ENCODE measurements around the gene IRGC.
"Not testable (repeated sequence)": the region's sequence is repeated elsewhere in the genome, so short reads cannot be mapped to it uniquely, and the experiment has no call there.

The IRGC gene

GRCh38 chr19:43715776-43716175 lies at the start of gene IRGC:
Gene IRGC, plus strand, starts transcription at chr19:43716076. Its CDS starts 2,483 bp downstream, at chr19:43718559.
- DNase-seq, result no peak

GRCh38 chr19:43667126-43667875 lies 48.6 kb upstream of the IRGC start:
- no peak for DNase-seq

GRCh38 chr19:43667876-43668405 lies 47.9 kb upstream of the IRGC start:
- DNase-seq, result peak; percentile 7

- DNase-seq, result peak; percentile 95
These were observed 47.3 kb upstream of the IRGC start for GRCh38 chr19:43668406-43669109.

GRCh38 chr19:43672061-43672679 lies 43.7 kb upstream of the IRGC start:
- DNase-seq, result no peak

- no peak for DNase-seq
These were observed 42.2 kb upstream of the IRGC start for GRCh38 chr19:43673637-43674036.

- no peak for DNase-seq
These were observed 41.7 kb upstream of the IRGC start for GRCh38 chr19:43674183-43674582.

GRCh38 chr19:43674596-43674995 lies 41.3 kb upstream of the IRGC start:
- no peak for DNase-seq

GRCh38 chr19:43675269-43675879 lies 40.5 kb upstream of the IRGC start:
- DNase-seq, result no peak

- no peak for DNase-seq
These were observed 40.0 kb upstream of the IRGC start for GRCh38 chr19:43675906-43676305.

GRCh38 chr19:43678512-43679261 lies 37.2 kb upstream of the IRGC start:
- no peak for DNase-seq

- DNase-seq, result no peak
These were observed 34.1 kb upstream of the IRGC start for GRCh38 chr19:43681821-43682220.

- DNase-seq, result not testable (repeated sequence)
These were observed 33.6 kb upstream of the IRGC start for GRCh38 chr19:43682269-43682668.

- no peak for DNase-seq
These were observed 32.8 kb upstream of the IRGC start for GRCh38 chr19:43682824-43683661.

- DNase-seq, result no peak
These were observed 32.0 kb upstream of the IRGC start for GRCh38 chr19:43683905-43684304.

- no peak for DNase-seq
These were observed 31.6 kb upstream of the IRGC start for GRCh38 chr19:43684326-43684725.

GRCh38 chr19:43687660-43687997 lies 28.2 kb upstream of the IRGC start:
- no peak for DNase-seq

GRCh38 chr19:43688059-43688701 lies 27.7 kb upstream of the IRGC start:
- DNase-seq, result no peak

- DNase-seq, result no peak
These were observed 25.4 kb upstream of the IRGC start for GRCh38 chr19:43690444-43690843.

GRCh38 chr19:43690890-43691289 lies 25.0 kb upstream of the IRGC start:
- no peak for DNase-seq

- DNase-seq, result no peak
These were observed 24.1 kb upstream of the IRGC start for GRCh38 chr19:43691755-43692154.

Measured in CD4-positive, alpha-beta T cell treated with Interleukin-6 for 4 hours (primary cell).